Ovary (tissue), 3 donors: ENCODE measurements around the gene TMA7B.

ENCODE experiments used
- CTCF ChIP-seq, 3 donors: fragments of 450-650 bp in 2 of 3; fragments of 200-600 bp in 1 of 3; IDR thresholded peaks; one replicate each; pipeline versions ENCODE4 v1.5.1 to v1.8.0; 2016 to 2022; ENCODE audit warnings: antibody characterized with exemption in 3 of 3, mild to moderate bottlenecking in 1 of 3
- EP300 ChIP-seq: sonication (generic); formaldehyde crosslinking; IDR thresholded peaks from one replicate; pipeline ENCODE4 v1.6.1; 2017; ENCODE audit warnings: antibody characterized with exemption
- POLR2A ChIP-seq: fragments of 450-650 bp; IDR thresholded peaks from one replicate; pipeline ENCODE4 v1.6.1; 2017; ENCODE audit warnings: antibody characterized with exemption, mild to moderate bottlenecking, moderate library complexity
- donor health status: DM: no; HTN: no; CAD: no.

GRCh38 chr22:39985383-39986035 is 25.3 kb downstream of the TMA7B start:
- TF ChIP-seq POLR2A (no peak), CTCF (IDR thresholded peaks at IDR 0.05) (no peak), EP300 (no peak)
